HEK293 (cell line): Measurements from ENCODE around the gene GRM3.

Experiments
- GFI1B ChIP-seq: fragments of 450-650 bp; formaldehyde crosslinking; IDR thresholded peaks from 2 replicates; pipeline ENCODE4 v1.5.1; 2016; ENCODE audit warnings: missing biosample characterization, missing genetic modification characterization
- MEIS1 ChIP-seq: sonication (generic); formaldehyde crosslinking; IDR thresholded peaks from 2 replicates; pipeline ENCODE4 v1.8.1; 2022; ENCODE audit warnings: missing genetic modification reagents, mild to moderate bottlenecking, borderline replicate concordance
- RBAK ChIP-seq: fragments of 450-650 bp; formaldehyde crosslinking; IDR thresholded peaks from 2 replicates; pipeline ENCODE4 v1.5.1; 2016; ENCODE audit warnings: missing biosample characterization, missing genetic modification characterization
- ZNF274 ChIP-seq, 2 experiments: fragments of 200-500 bp in 1 of 2; fragments of 450-650 bp in 1 of 2; sonication (Bioruptor generic) in 1 of 2; formaldehyde crosslinking in 1 of 2; IDR thresholded peaks; 2 replicates each; pipeline versions ENCODE4 v1.5.1 to v1.6.1; 2014 to 2016; ENCODE audit warnings: borderline replicate concordance in 1 of 2, inconsistent platforms in 1 of 2, low read length in 1 of 2, missing biosample characterization in 1 of 2, missing genetic modification characterization in 1 of 2

- TF ChIP-seq MEIS1 (CRISPR knock-in tag): no peak
- TF ChIP-seq RBAK (tag by site-specific recombination): no peak
- TF ChIP-seq ZNF274 (IDR thresholded peaks at IDR 0.05; ENCODE audit: low read length): no peak
- no peak for TF ChIP-seq ZNF274 (tag by site-specific recombination; IDR thresholded peaks at IDR 0.05; ENCODE audit: borderline replicate concordance)
- no peak for TF ChIP-seq GFI1B (tag by site-specific recombination)
These were observed 131.5 kb downstream of the GRM3 start for GRCh38 chr7:86775203-86775602.
